DOHH2 (cell line): Measurements from ENCODE around the gene KIF5C.

Experiments used
- H3F3A ChIP-seq: fragments of 200-600 bp; sonication (generic), shearing (Covaris generic); 2 replicates; pipeline ENCODE4 v1.6.0; 2016; ENCODE audit warnings: antibody characterized with exemption, mild to moderate bottlenecking; ENCODE audit not compliant: control insufficient read depth, insufficient read depth
- H3K27ac ChIP-seq: fragments of 200-600 bp; sonication (generic); 2 replicates; pipeline ENCODE4 v1.5.1; 2014; ENCODE audit warnings: low read depth, mild to moderate bottlenecking, low read length, moderate library complexity
- H3K27me3 ChIP-seq: fragments of 200-600 bp; sonication (generic); 2 replicates; pipeline ENCODE4 v1.6.1; 2014; ENCODE audit warnings: mild to moderate bottlenecking, low read length, mixed read lengths; ENCODE audit not compliant: control insufficient read depth
- H3K36me3 ChIP-seq: fragments of 200-600 bp; sonication (generic); 2 replicates; pipeline ENCODE4 v1.6.1; 2014; ENCODE audit warnings: mild to moderate bottlenecking, low read length, moderate library complexity, mixed read lengths; ENCODE audit not compliant: control insufficient read depth
- H3K4me1 ChIP-seq: fragments of 200-600 bp; sonication (generic); 2 replicates; pipeline ENCODE4 v1.6.1; 2014; ENCODE audit warnings: mild to moderate bottlenecking, low read length, mixed read lengths; ENCODE audit not compliant: control insufficient read depth
- H3K4me2 ChIP-seq: fragments of 200-600 bp; sonication (generic); 2 replicates; pipeline ENCODE4 v1.6.0; 2014; ENCODE audit warnings: mild to moderate bottlenecking, low read length, moderate library complexity
- H3K4me3 ChIP-seq: fragments of 200-600 bp; sonication (generic); 2 replicates; pipeline ENCODE4 v1.5.1; 2014; ENCODE audit warnings: mild to moderate bottlenecking, low read length, mixed read lengths
- H3K79me2 ChIP-seq: fragments of 200-600 bp; sonication (generic); 2 replicates; pipeline ENCODE4 v1.6.1; 2014; ENCODE audit warnings: mild to moderate bottlenecking, low read length, mixed read lengths; ENCODE audit not compliant: control insufficient read depth
- H3K9me2 ChIP-seq: fragments of 200-600 bp; sonication (generic); replicated peaks from 2 replicates; pipeline ENCODE4 v1.6.1; 2014; ENCODE audit warnings: mild to moderate bottlenecking, low read length, mixed read lengths; ENCODE audit not compliant: control insufficient read depth
- H3K9me3 ChIP-seq: fragments of 200-600 bp; sonication (generic); 2 replicates; pipeline ENCODE4 v1.6.1; 2014; ENCODE audit warnings: antibody characterized with exemption, low read length, mixed read lengths; ENCODE audit not compliant: control insufficient read depth, insufficient read depth
- H4K20me1 ChIP-seq: fragments of 200-600 bp; sonication (generic); 2 replicates; pipeline ENCODE4 v1.6.0; 2014; ENCODE audit warnings: low read depth, mild to moderate bottlenecking, antibody characterized with exemption, low read length, moderate library complexity; ENCODE audit not compliant: control insufficient read depth, insufficient read depth
- EZH2phosphoT487 ChIP-seq: fragments of 200-600 bp; sonication (generic); IDR thresholded peaks from 2 replicates; pipeline ENCODE4 v1.6.1; 2017; ENCODE audit warnings: borderline replicate concordance, mild to moderate bottlenecking, antibody characterized with exemption, low read length, moderate library complexity, mixed read lengths
- TF ChIP-seq, protein P1 (sequence below): fragments of 200-600 bp; sonication (generic); IDR thresholded peaks from one replicate; pipeline ENCODE4 v1.5.1; 2014; ENCODE audit warnings: antibody characterized with exemption, mild to moderate bottlenecking, low read depth, low read length; ENCODE audit not compliant: poor library complexity, severe bottlenecking

The KIF5C gene

DNA sequence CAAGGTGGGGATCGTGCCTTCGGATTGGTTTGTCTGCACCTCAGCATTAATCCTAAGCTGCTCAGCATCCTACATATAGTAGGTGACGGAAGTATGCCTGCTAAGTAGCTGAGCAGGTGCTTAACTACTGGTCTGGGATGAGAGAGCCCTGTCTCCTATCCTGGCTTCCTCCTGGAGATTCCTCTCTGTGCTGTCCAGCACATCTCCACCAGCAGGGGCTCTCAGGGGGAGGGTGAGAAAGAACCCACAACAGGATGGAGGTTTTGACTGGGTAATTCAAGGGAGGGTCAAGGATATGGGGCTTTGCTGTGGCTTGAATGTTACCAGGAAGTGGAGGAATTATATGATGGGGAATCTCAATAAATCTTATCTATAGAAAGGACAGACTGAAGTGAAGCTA, 45.4 kb upstream of the KIF5C start:
- Histone ChIP-seq H3F3A (no peaks in the 10 kb centered on the region), H3K4me2 (no peak overlapping the region), H3K9me3 (peaks cover 7% of the 10 kb centered on the region; the same call in 1 of the 2 replicates), H3K79me2 (no peaks in the 10 kb centered on the region), H3K27me3 (no peaks in the 10 kb centered on the region), H3K4me1 (no peaks in the 10 kb centered on the region), H3K27ac (no peak overlapping the region), H3K4me3 (no peak overlapping the region), H3K36me3 (no peaks in the 10 kb centered on the region), H4K20me1 (no peaks in the 10 kb centered on the region), H3K9me2 (no peaks in the 10 kb centered on the region)
- TF ChIP-seq, protein P1, sequence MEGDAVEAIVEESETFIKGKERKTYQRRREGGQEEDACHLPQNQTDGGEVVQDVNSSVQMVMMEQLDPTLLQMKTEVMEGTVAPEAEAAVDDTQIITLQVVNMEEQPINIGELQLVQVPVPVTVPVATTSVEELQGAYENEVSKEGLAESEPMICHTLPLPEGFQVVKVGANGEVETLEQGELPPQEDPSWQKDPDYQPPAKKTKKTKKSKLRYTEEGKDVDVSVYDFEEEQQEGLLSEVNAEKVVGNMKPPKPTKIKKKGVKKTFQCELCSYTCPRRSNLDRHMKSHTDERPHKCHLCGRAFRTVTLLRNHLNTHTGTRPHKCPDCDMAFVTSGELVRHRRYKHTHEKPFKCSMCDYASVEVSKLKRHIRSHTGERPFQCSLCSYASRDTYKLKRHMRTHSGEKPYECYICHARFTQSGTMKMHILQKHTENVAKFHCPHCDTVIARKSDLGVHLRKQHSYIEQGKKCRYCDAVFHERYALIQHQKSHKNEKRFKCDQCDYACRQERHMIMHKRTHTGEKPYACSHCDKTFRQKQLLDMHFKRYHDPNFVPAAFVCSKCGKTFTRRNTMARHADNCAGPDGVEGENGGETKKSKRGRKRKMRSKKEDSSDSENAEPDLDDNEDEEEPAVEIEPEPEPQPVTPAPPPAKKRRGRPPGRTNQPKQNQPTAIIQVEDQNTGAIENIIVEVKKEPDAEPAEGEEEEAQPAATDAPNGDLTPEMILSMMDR = no peak
- TF ChIP-seq EZH2phosphoT487 = no peak

DNA sequence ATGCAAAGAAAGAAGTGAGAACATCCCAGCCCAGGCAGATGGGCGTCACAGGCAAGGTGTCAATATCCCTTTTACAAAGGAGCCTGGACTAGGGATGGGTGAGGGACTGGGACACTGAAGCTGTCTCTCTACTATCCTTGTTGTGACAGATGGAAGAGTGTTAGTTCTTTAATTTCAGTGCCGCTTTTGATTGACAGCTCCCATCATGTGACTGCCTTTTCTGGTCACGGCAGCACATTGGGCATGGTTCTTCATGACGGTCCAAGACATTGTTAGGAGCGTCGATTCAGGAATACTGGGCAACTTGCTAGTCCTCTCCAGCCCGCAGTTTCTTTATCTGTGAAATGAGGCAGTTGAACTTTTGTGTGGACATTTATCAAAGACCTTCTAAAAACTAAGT, 42.4 kb upstream of the KIF5C start:
- Histone ChIP-seq H3F3A (no peaks in the 10 kb centered on the region), H3K9me3 (no peaks in the 10 kb centered on the region), H3K9me2 (no peaks in the 10 kb centered on the region), H3K79me2 (no peaks in the 10 kb centered on the region), H3K27ac (no peak overlapping the region), H3K4me2 (no peak overlapping the region), H3K36me3 (no peaks in the 10 kb centered on the region), H4K20me1 (no peaks in the 10 kb centered on the region), H3K4me1 (no peaks in the 10 kb centered on the region), H3K4me3 (no peak overlapping the region), H3K27me3 (peaks cover 4% of the 10 kb centered on the region; the same call in 1 of the 2 replicates)
- TF ChIP-seq, protein P1 = no peak
- no peak for TF ChIP-seq EZH2phosphoT487

DNA sequence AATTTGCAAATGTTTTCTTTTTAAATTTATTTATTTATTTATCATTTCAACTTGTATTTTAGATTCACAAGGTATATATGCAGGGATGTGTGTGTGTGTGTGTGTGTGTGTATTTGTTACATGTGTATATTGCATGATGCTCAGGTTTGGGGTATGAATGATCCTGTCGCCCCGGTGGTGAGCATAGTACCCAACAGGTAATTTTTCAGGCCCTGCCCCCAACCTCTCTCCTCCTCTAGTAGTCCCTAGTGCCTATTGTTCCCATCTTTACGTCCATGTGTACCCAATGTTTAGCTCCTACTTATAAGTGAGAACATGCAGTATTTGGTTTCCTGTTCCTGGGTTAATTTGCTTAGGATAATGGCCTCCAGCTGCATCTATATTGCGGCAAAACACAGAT, 33.0 kb upstream of the KIF5C start:
- no peaks in the 10 kb centered on the region for H3K9me2 ChIP-seq
- no peaks in the 10 kb centered on the region for H3K79me2 ChIP-seq
- no peak overlapping the region for H3K27ac ChIP-seq
- H3K4me1 ChIP-seq = no peaks in the 10 kb centered on the region
- no peak for TF ChIP-seq EZH2phosphoT487
- TF ChIP-seq, protein P1 = no peak
- no peaks in the 10 kb centered on the region for H3K27me3 ChIP-seq
- H3K4me3 ChIP-seq = no peak overlapping the region
- no peaks in the 10 kb centered on the region for H4K20me1 ChIP-seq
- no peaks in the 10 kb centered on the region for H3F3A ChIP-seq
- no peaks in the 10 kb centered on the region for H3K36me3 ChIP-seq
- H3K9me3 ChIP-seq = no peaks in the 10 kb centered on the region
- H3K4me2 ChIP-seq = no peak overlapping the region

DNA sequence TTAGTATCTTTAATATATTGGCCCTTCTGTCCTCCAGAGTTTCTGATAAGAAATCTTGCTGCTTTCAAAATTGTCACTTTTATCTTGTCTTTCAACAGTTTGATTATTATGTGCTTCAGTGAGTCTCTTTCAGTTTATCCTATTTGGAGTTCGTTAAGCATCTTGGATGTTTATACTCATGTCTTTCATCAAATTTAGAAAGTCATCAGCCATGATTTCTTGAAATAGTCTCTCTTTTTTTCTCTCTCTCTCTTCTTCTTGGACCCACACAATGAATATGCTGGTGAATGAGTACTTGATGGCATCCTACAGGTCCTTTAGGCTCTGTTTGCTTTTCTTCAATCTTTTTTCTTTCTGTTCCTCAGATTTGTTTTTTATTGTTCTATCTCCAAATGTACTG, 26.9 kb upstream of the KIF5C start:
- Histone ChIP-seq H3K27ac (no peak overlapping the region), H3K79me2 (no peaks in the 10 kb centered on the region), H3K9me2 (no peaks in the 10 kb centered on the region), H3K4me3 (no peak overlapping the region), H3K36me3 (no peaks in the 10 kb centered on the region), H3K4me2 (no peak overlapping the region), H3K27me3 (peaks cover 6% of the 10 kb centered on the region; the same call in 1 of the 2 replicates), H3F3A (no peaks in the 10 kb centered on the region), H3K4me1 (no peaks in the 10 kb centered on the region), H3K9me3 (no peaks in the 10 kb centered on the region), H4K20me1 (no peaks in the 10 kb centered on the region)
- TF ChIP-seq, protein P1 = no peak
- no peak for TF ChIP-seq EZH2phosphoT487
